ENCODE data around the gene PRPSAP2. TPM values are rescaled to one million over a fixed set of nuclear protein-coding genes. Genes with fewer than 3 reads are reported as not detected.

The PRPSAP2 gene
- polyA plus RNA-seq, 1 donor from 2014 or later, result 358 TPM

GRCh38 chr17:18933102-18934058 is 75.4 kb downstream of the PRPSAP2 start:
- H3K27me3 ChIP-seq (ENCODE audit: insufficient read depth, low read depth, low read length), result no peaks in the 10 kb centered on the region
- H3K36me3 ChIP-seq (ENCODE audit: insufficient read depth, low read length), result no peaks in the 10 kb centered on the region
- H2AFZ ChIP-seq (ENCODE audit: low read depth, low read length), result no peak overlapping the region
- H3K27ac ChIP-seq (ENCODE audit: low read length), result no peak overlapping the region
- no peaks in the 10 kb centered on the region for H3K79me2 ChIP-seq (replicated peaks; ENCODE audit: insufficient read depth, low read length)
- no peak overlapping the region for H3K4me3 ChIP-seq (ENCODE audit: low read length)
- H4K20me1 ChIP-seq (ENCODE audit: insufficient read depth), result no peaks in the 10 kb centered on the region
- no peak overlapping the region for H3K9ac ChIP-seq (ENCODE audit: low read length)
- no peaks in the 10 kb centered on the region for H3F3A ChIP-seq (ENCODE audit: insufficient read depth, low read length, poor library complexity, severe bottlenecking)
- no peaks in the 10 kb centered on the region for H3K9me3 ChIP-seq (ENCODE audit: low read length)
- H3K9me2 ChIP-seq (ENCODE audit: insufficient read depth, low read length), result no peaks in the 10 kb centered on the region
- TF ChIP-seq POLR2AphosphoS5 (IDR thresholded peaks at IDR 0.05) (no peak), REST (IDR thresholded peaks at IDR 0.05; ENCODE audit: borderline replicate concordance) (no peak), EP300 (conservative IDR thresholded peaks at IDR 0.05; ENCODE audit: poor library complexity, severe bottlenecking) (no peak), MXI1 (conservative IDR thresholded peaks at IDR 0.05; ENCODE audit: poor library complexity, severe bottlenecking) (no peak), EZH2 (IDR thresholded peaks at IDR 0.05; ENCODE audit: borderline replicate concordance, insufficient read depth, low read length, poor library complexity, severe bottlenecking) (no peak), SMC3 (conservative IDR thresholded peaks at IDR 0.05; ENCODE audit: poor library complexity) (no peak), CTCF (IDR thresholded peaks at IDR 0.05; ENCODE audit: poor library complexity, severe bottlenecking) (no peak), TAF1 (IDR thresholded peaks at IDR 0.05; ENCODE audit: low read depth) (no peak), RAD21 (conservative IDR thresholded peaks at IDR 0.05) (no peak)
- H3K4me2 ChIP-seq (ENCODE audit: low read length), result no peak overlapping the region

- H3K4me3 ChIP-seq (ENCODE audit: low read length), result no peak overlapping the region
- no peaks in the 10 kb centered on the region for H3K79me2 ChIP-seq (replicated peaks; ENCODE audit: insufficient read depth, low read length)
- no peaks in the 10 kb centered on the region for H3K27me3 ChIP-seq (ENCODE audit: insufficient read depth, low read depth, low read length)
- H3K9me3 ChIP-seq (ENCODE audit: low read length), result no peaks in the 10 kb centered on the region
- no peaks in the 10 kb centered on the region for H3K9me2 ChIP-seq (ENCODE audit: insufficient read depth, low read length)
- TF ChIP-seq SMC3 (conservative IDR thresholded peaks at IDR 0.05; ENCODE audit: poor library complexity) (no peak), TAF1 (IDR thresholded peaks at IDR 0.05; ENCODE audit: low read depth) (no peak), POLR2AphosphoS5 (IDR thresholded peaks at IDR 0.05) (no peak), EP300 (conservative IDR thresholded peaks at IDR 0.05; ENCODE audit: poor library complexity, severe bottlenecking) (no peak), CTCF (IDR thresholded peaks at IDR 0.05; ENCODE audit: poor library complexity, severe bottlenecking) (no peak), EZH2 (IDR thresholded peaks at IDR 0.05; ENCODE audit: borderline replicate concordance, insufficient read depth, low read length, poor library complexity, severe bottlenecking) (no peak), RAD21 (conservative IDR thresholded peaks at IDR 0.05) (no peak), MXI1 (conservative IDR thresholded peaks at IDR 0.05; ENCODE audit: poor library complexity, severe bottlenecking) (no peak), REST (IDR thresholded peaks at IDR 0.05; ENCODE audit: borderline replicate concordance) (no peak)
- H3K27ac ChIP-seq (ENCODE audit: low read length), result no peak overlapping the region
- H3K36me3 ChIP-seq (ENCODE audit: insufficient read depth, low read length), result no peaks in the 10 kb centered on the region
- no peaks in the 10 kb centered on the region for H3F3A ChIP-seq (ENCODE audit: insufficient read depth, low read length, poor library complexity, severe bottlenecking)
- no peak overlapping the region for H2AFZ ChIP-seq (ENCODE audit: low read depth, low read length)
- H3K4me2 ChIP-seq (ENCODE audit: low read length), result no peak overlapping the region
- no peak overlapping the region for H3K9ac ChIP-seq (ENCODE audit: low read length)
- H4K20me1 ChIP-seq (ENCODE audit: insufficient read depth), result no peaks in the 10 kb centered on the region
Measured at GRCh38 chr17:18937981-18938691, 80.2 kb downstream of the PRPSAP2 start.

Measured in neural cell (in vitro differentiated cells).